Endothelial cell of umbilical vein (primary cell): ENCODE results near the gene SORCS2. TPM values are rescaled to one million over a fixed set of nuclear protein-coding genes. Genes with fewer than 3 reads are reported as not detected.

Source experiments
- BruUV-seq: library from RNA; stranded (reverse); fragments of 400-500 nt; replicated peaks from 2 replicates; lab custom pipeline; 2021; lab: Mats Ljungman, UMichigan
- CTCF ChIA-PET: fragments of 300-600, 350-600 bp; sonication (Branson Sonifier 250); formaldehyde crosslinking; loops from one replicate; lab custom pipeline; 2021; ENCODE audit warnings: antibody characterized with exemption, inconsistent platforms; lab: Charles Lee
- POLR2A ChIA-PET: fragments of 300-600, 350-600 bp; sonication (Branson Sonifier 250); formaldehyde crosslinking; loops from one replicate; lab custom pipeline; 2021; ENCODE audit warnings: antibody characterized with exemption, inconsistent platforms; lab: Charles Lee
- DNase-seq: peaks from one replicate; pipeline ENCODE4 v3.0.0-alpha.2; 2011; ENCODE audit warnings: low read depth, low spot score
- FAIRE-seq: peaks from 2 replicates; lab custom pipeline; 2011; peaks lifted over from hg19 to GRCh38; lab: Jason Lieb, UNC
- H2AFZ ChIP-seq: 2 replicates; pipeline ENCODE4 v1.6.0; 2012; ENCODE audit warnings: low read depth, low read length, control low read depth, inconsistent platforms
- H3K27ac ChIP-seq: 2 replicates; pipeline ENCODE4 v1.5.1; 2011; ENCODE audit warnings: low read depth, mild to moderate bottlenecking, control low read depth, low read length, moderate library complexity; ENCODE audit not compliant: insufficient read depth
- H3K27me3 ChIP-seq, 2 experiments: 2 replicates each; pipeline versions ENCODE4 v1.6.0 to v1.6.1; 2011; ENCODE audit warnings: low read length in 2 of 2, mixed read lengths in 1 of 2; ENCODE audit not compliant: control insufficient read depth in 2 of 2, insufficient read depth in 2 of 2
- H3K36me3 ChIP-seq, 2 experiments: 2 replicates in 1 of 2; 3 replicates in 1 of 2; pipeline ENCODE4 v1.5.1; 2011; ENCODE audit warnings: low read length in 2 of 2, mild to moderate bottlenecking in 1 of 2, moderate library complexity in 1 of 2; ENCODE audit not compliant: control insufficient read depth in 2 of 2, insufficient read depth in 2 of 2; ENCODE audit errors: extremely low read depth in 1 of 2
- H3K4me1 ChIP-seq: 3 replicates; pipeline ENCODE4 v1.5.1; 2011; ENCODE audit warnings: mild to moderate bottlenecking, low read length; ENCODE audit not compliant: control insufficient read depth, insufficient read depth; ENCODE audit errors: extremely low read depth
- H3K4me2 ChIP-seq: 2 replicates; pipeline ENCODE4 v1.6.1; 2011; ENCODE audit warnings: low read length, control low read depth, mixed read lengths; ENCODE audit not compliant: insufficient read depth
- H3K4me3 ChIP-seq, 3 experiments: fragments of 200-600 bp in 1 of 3; sonication (generic), shearing (Covaris generic) in 1 of 3; replicated peaks in 1 of 3; 2 replicates each; pipeline ENCODE4 v1.5.1; 2011 to 2016; ENCODE audit warnings: control low read depth in 3 of 3, low read length in 3 of 3, mild to moderate bottlenecking in 2 of 3, inconsistent platforms in 1 of 3, low read depth in 1 of 3, moderate library complexity in 1 of 3; ENCODE audit not compliant: insufficient read depth in 1 of 3
- H3K79me2 ChIP-seq: 2 replicates; pipeline ENCODE4 v1.6.0; 2012; ENCODE audit warnings: low read length, inconsistent platforms; ENCODE audit not compliant: control insufficient read depth, insufficient read depth
- H3K9ac ChIP-seq: replicated peaks from 2 replicates; pipeline ENCODE3; 2011; ENCODE audit warnings: low read length, control low read depth; ENCODE audit not compliant: insufficient read depth; ENCODE audit errors: extremely low read depth
- H3K9me1 ChIP-seq: replicated peaks from 3 replicates; pipeline ENCODE4 v1.6.0; 2011; ENCODE audit warnings: mild to moderate bottlenecking, low read length; ENCODE audit not compliant: control insufficient read depth, insufficient read depth; ENCODE audit errors: extremely low read depth
- H3K9me3 ChIP-seq: replicated peaks from 2 replicates; pipeline ENCODE4 v1.5.1; 2012; ENCODE audit warnings: low read length, inconsistent platforms; ENCODE audit not compliant: control insufficient read depth, insufficient read depth
- H4K20me1 ChIP-seq: replicated peaks from 2 replicates; pipeline ENCODE3; 2011; ENCODE audit warnings: mild to moderate bottlenecking, low read length; ENCODE audit not compliant: control insufficient read depth, insufficient read depth; ENCODE audit errors: extremely low read depth
- CTCF ChIP-seq, 2 donors: IDR thresholded peaks; 1 replicate in 1 of 2; 2 replicates in 1 of 2; pipeline ENCODE4 v1.5.1; 2011; ENCODE audit warnings: low read length in 2 of 2, mild to moderate bottlenecking in 2 of 2, moderate library complexity in 2 of 2, control low read depth in 1 of 2, inconsistent platforms in 1 of 2, low read depth in 1 of 2; ENCODE audit not compliant: insufficient read depth in 1 of 2; ENCODE audit errors: extremely low read depth in 1 of 2
- dilution Hi-C: fragments of 300-500 bp; cut with MboI; formaldehyde crosslinking; loops from one replicate; pipeline ENCODE4 v1.15.0; 2019; ENCODE audit warnings: low sequenced_read_pairs; ENCODE audit not compliant: extremely low pct_ligation_motif_present
- intact Hi-C: fragments of 100-400 bp; cut with micrococcal nuclease; formaldehyde crosslinking; loops from one replicate; pipeline ENCODE4 v1.10.0; 2022
- polyA plus RNA-seq, 4 experiments: library from polyadenylated mRNA; depleted of rRNA in 3 of 4; stranded (reverse) in 3 of 4; unstranded in 1 of 4; fragments of >200 nt; gene quantifications; 2 replicates each; pipeline versions ENCODE4 v1.2.1 to v1.2.3, GENCODE V29; 2011 to 2012; ENCODE audit warnings: missing spikeins in 1 of 4
- total RNA-seq: library from RNA; stranded (reverse); gene quantifications from 2 replicates; pipeline ENCODE4 v1.2.3, GENCODE V29; 2021

The SORCS2 gene
- total and polyA plus RNA-seq, 2 donors (not counting 3 experiments of a cell fraction or from before 2014, with no cell fraction given): not detected

DNA sequence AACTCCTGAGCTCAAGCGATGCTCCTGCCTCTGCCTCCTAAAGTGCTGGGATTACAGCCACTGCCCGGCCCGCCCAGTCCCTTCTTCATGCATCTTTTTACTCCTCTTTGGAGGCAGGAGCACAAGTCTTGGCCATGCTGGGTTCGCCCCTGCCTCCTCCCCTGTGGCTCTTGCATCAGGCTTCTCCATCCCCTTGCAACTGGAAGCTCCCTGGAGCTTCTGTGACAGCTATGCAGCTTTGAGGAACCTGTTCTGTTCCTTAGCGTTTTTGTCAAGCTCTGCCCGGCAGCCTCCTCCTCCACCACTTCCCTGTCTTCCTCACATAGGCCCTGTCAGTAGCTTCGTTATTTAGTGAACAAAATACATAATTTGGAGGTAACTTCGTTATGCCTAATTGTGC, 168.5 kb downstream of the SORCS2 start:
- CTCF ChIA-PET: interaction anchor here (1.0 kb wide), 1 partner anchor 36 kb away, joined by 3 read pairs; no protein-coding TSS in a partner anchor
- no peak overlapping the region for H3K9ac ChIP-seq

More for the DNA sequence above, 168.5 kb downstream of the SORCS2 start:
- no peak for DNase-seq
- no peaks in the 10 kb centered on the region for H3K9me1 ChIP-seq
- no peak for TF ChIP-seq CTCF (IDR thresholded peaks at IDR 0.05; ENCODE audit: extremely low read depth in 1 of 2, insufficient read depth in 1 of 2, low read depth in 1 of 2, low read length in 2 of 2)
- POLR2A ChIA-PET: no interaction called here
- dilution Hi-C loops: no loop called here
- no peak overlapping the region for H3K4me3 ChIP-seq
- no peaks in the 10 kb centered on the region for H3K27me3 ChIP-seq
- FAIRE-seq: no peak
- BruUV-seq: no TSS peak
- no peak overlapping the region for H3K4me2 ChIP-seq
- H3K79me2 ChIP-seq: no peaks in the 10 kb centered on the region
- H3K36me3 ChIP-seq: no peaks in the 10 kb centered on the region
- intact Hi-C loops: no loop called here
- no peak overlapping the region for H3K27ac ChIP-seq
- no peaks in the 10 kb centered on the region for H4K20me1 ChIP-seq
- H2AFZ ChIP-seq: no peak overlapping the region
- H3K9me3 ChIP-seq: no peaks in the 10 kb centered on the region
- H3K4me1 ChIP-seq: no peaks in the 10 kb centered on the region
